ENCODE measurements around the gene RAB18. TPM values are rescaled to one million over a fixed set of nuclear protein-coding genes. Genes with fewer than 3 reads are reported as not detected.
A peak's percentile ranks its signal among the peaks of the same experiment; 100 is the strongest.
"Not testable (repeated sequence)": the region's sequence is repeated elsewhere in the genome, so short reads cannot be mapped to it uniquely, and the experiment has no call there.

RAB18 gene
- total RNA-seq, 1 experiment from 2014 or later: 68.1 TPM

- no TSS peak for BruUV-seq (replicated peaks)
- POLR2A ChIA-PET: interaction anchor here (1.4 kb wide), 1 partner anchor 25 kb away, joined by 3 read pairs; no protein-coding TSS in a partner anchor
These were observed 830 bp downstream of the RAB18 start for GRCh38 chr10:27504808-27505460.

GRCh38 chr10:27505537-27505936 lies 1.4 kb downstream of the RAB18 start:
- H4K20me1 ChIP-seq (ENCODE audit: insufficient read depth); H2AFZ ChIP-seq (ENCODE audit: low read depth, low read length, poor library complexity, severe bottlenecking); BruUV-seq (replicated peaks); POLR2A ChIA-PET; H3K36me3 ChIP-seq (ENCODE audit: control insufficient read depth in 1 of 2, insufficient read depth in 2 of 2, low read length in 2 of 2); H3K27ac ChIP-seq (ENCODE audit: low read depth, low read length); DNase-seq (ENCODE audit: low read depth, low spot score); H3K27me3 ChIP-seq (ENCODE audit: insufficient read depth, low read length); RAD21 ChIA-PET (ENCODE audit: low non-redundant PET in 1 of 2, low total read pairs in 2 of 2, uncharacterized antibody in 2 of 2, unreplicated experiment in 2 of 2); H3K9me2 ChIP-seq (ENCODE audit: insufficient read depth); H3K9ac ChIP-seq (ENCODE audit: low read length); H3K9me3 ChIP-seq (ENCODE audit: control insufficient read depth in 1 of 2, insufficient read depth in 1 of 2, low read depth in 1 of 2, low read length in 2 of 2); ATAC-seq; intact Hi-C loops (cut with micrococcal nuclease); CTCF ChIA-PET: not testable (repeated sequence)
- Histone ChIP-seq H3K4me1 (ENCODE audit: control insufficient read depth in 1 of 2, insufficient read depth in 2 of 2, low read length in 2 of 2) (peaks cover 5 to 11% of the 10 kb centered on the region in 2 experiments; a peak in 3 of 4 replicates), H3K4me3 (replicated peaks in 1 of 2; ENCODE audit: low read depth in 1 of 2, low read length in 2 of 2) (peak overlapping the region; percentile 81 to 94; a peak in 3 of 4 replicates), H3K4me2 (ENCODE audit: low read length) (peak overlapping the region; percentile 76), H3K79me2 (ENCODE audit: insufficient read depth, low read length) (peaks cover 65% of the 10 kb centered on the region)

More at GRCh38 chr10:27504808-27505460, 830 bp downstream of the RAB18 start:
- TF ChIP-seq MAX (IDR thresholded peaks at IDR 0.05) (no peak), EGR1 (IDR thresholded peaks at IDR 0.05; ENCODE audit: low read depth) (no peak), ZBTB33 (IDR thresholded peaks at IDR 0.05; ENCODE audit: extremely low read depth, insufficient replicate concordance, low read length) (no peak), POLR2AphosphoS5 (IDR thresholded peaks at IDR 0.05; ENCODE audit: low read depth, low read length) (no peak)
- peak overlapping the region; percentile 78 for H3K9ac ChIP-seq (ENCODE audit: low read length)
- H3K27me3 ChIP-seq (ENCODE audit: insufficient read depth, low read length): no peaks in the 10 kb centered on the region
- no peaks in the 10 kb centered on the region for H3K9me3 ChIP-seq (ENCODE audit: control insufficient read depth in 1 of 2, insufficient read depth in 1 of 2, low read depth in 1 of 2, low read length in 2 of 2)
- peaks cover 0 to under 1% of the 10 kb centered on the region in 2 experiments; a peak in 2 of 4 replicates for H3K36me3 ChIP-seq (ENCODE audit: control insufficient read depth in 1 of 2, insufficient read depth in 2 of 2, low read length in 2 of 2)
- H3K27ac ChIP-seq (ENCODE audit: low read depth, low read length): peak overlapping the region; percentile 54
- no peaks in the 10 kb centered on the region for H4K20me1 ChIP-seq (ENCODE audit: insufficient read depth)
- DNase-seq (ENCODE audit: low read depth, low spot score) (no peak), ATAC-seq (no peak)
- H3K9me2 ChIP-seq (ENCODE audit: insufficient read depth): no peaks in the 10 kb centered on the region
- H3K4me3 ChIP-seq (replicated peaks in 1 of 2; ENCODE audit: low read depth in 1 of 2, low read length in 2 of 2): peak overlapping the region; percentile 81 to 94
- intact Hi-C loops (cut with micrococcal nuclease): no loop called here
- CTCF ChIA-PET: interaction anchor here (1.6 kb wide), 2 partner anchors 135 to 888 kb away, joined by 3 to 4 read pairs; no protein-coding TSS in a partner anchor
- peak overlapping the region; percentile 76 for H3K4me2 ChIP-seq (ENCODE audit: low read length)
- RAD21 ChIA-PET (ENCODE audit: low non-redundant PET in 1 of 2, low total read pairs in 2 of 2, uncharacterized antibody in 2 of 2, unreplicated experiment in 2 of 2): no interaction called here
- H2AFZ ChIP-seq (ENCODE audit: low read depth, low read length, poor library complexity, severe bottlenecking): no peak overlapping the region
- H3K79me2 ChIP-seq (ENCODE audit: insufficient read depth, low read length): peaks cover 58% of the 10 kb centered on the region
- peaks cover 5 to 11% of the 10 kb centered on the region in 2 experiments; a peak in 3 of 4 replicates for H3K4me1 ChIP-seq (ENCODE audit: control insufficient read depth in 1 of 2, insufficient read depth in 2 of 2, low read length in 2 of 2)

Data from HCT116 (cell line).